Astrocyte of the spinal cord (primary cell): ENCODE results near the gene MOV10L1.

Experiments used
- DNase-seq: peaks from one replicate; pipeline ENCODE4 v3.0.0; 2011; ENCODE audit warnings: low read depth, low spot score
- H3K4me3 ChIP-seq: 2 replicates; pipeline ENCODE4 v1.5.1; 2011; ENCODE audit warnings: low read depth, mild to moderate bottlenecking, low read length, moderate library complexity
- CTCF ChIP-seq: IDR thresholded peaks from 2 replicates; pipeline ENCODE4 v1.5.1; 2012; ENCODE audit warnings: low read depth, mild to moderate bottlenecking, low read length, inconsistent platforms
- in situ Hi-C: cut with HindIII; loops from 2 replicates; pipeline ENCODE4 v1.10.0; 2017; ENCODE audit warnings: low sequenced_read_pairs

The MOV10L1 gene

GRCh38 chr22:50060441-50061140, 29.2 kb upstream of the MOV10L1 start:
- no peak overlapping the region for H3K4me3 ChIP-seq
- TF ChIP-seq CTCF: no peak
- in situ Hi-C loops: no loop called here
- no peak for DNase-seq

- DNase-seq: no peak
- in situ Hi-C loops: no loop called here
Observed at GRCh38 chr22:50061141-50061823, 28.5 kb upstream of the MOV10L1 start.

GRCh38 chr22:50061824-50062355, 27.9 kb upstream of the MOV10L1 start:
- DNase-seq: no peak
- TF ChIP-seq CTCF: no peak
- no peak overlapping the region for H3K4me3 ChIP-seq
- in situ Hi-C loops: no loop called here

More at GRCh38 chr22:50061141-50061823, 28.5 kb upstream of the MOV10L1 start:
- no peak for TF ChIP-seq CTCF
- no peak overlapping the region for H3K4me3 ChIP-seq

GRCh38 chr22:50062509-50063135, 27.2 kb upstream of the MOV10L1 start:
- H3K4me3 ChIP-seq: no peak overlapping the region
- DNase-seq: no peak
- in situ Hi-C loops: no loop called here
- no peak for TF ChIP-seq CTCF

GRCh38 chr22:50063589-50064393, 26.0 kb upstream of the MOV10L1 start:
- no peak for DNase-seq
- in situ Hi-C loops: no loop called here
- no peak for TF ChIP-seq CTCF
- no peak overlapping the region for H3K4me3 ChIP-seq

GRCh38 chr22:50064453-50064852, 25.4 kb upstream of the MOV10L1 start:
- no peak overlapping the region for H3K4me3 ChIP-seq
- no peak for DNase-seq
- TF ChIP-seq CTCF: no peak
- in situ Hi-C loops: no loop called here
